Activated CD4-positive, alpha-beta memory T cell treated with anti-CD3 and anti-CD28 coated beads for 36 hours (primary cell): Measurements from ENCODE around the gene JADE2. TPM values are rescaled to one million over a fixed set of nuclear protein-coding genes. Genes with fewer than 3 reads are reported as not detected.
"Not testable (repeated sequence)": the region's sequence is repeated elsewhere in the genome, so short reads cannot be mapped to it uniquely, and the experiment has no call there.

Source experiments
- CTCF ChIA-PET: fragments of 350-600 bp; sonication (Branson Sonifier 250); formaldehyde crosslinking; loops from one replicate; lab custom pipeline; 2021; ENCODE audit warnings: antibody characterized with exemption, inconsistent platforms; lab: Charles Lee
- POLR2A ChIA-PET: fragments of 350-600 bp; sonication (Branson Sonifier 250); formaldehyde crosslinking; loops from one replicate; lab custom pipeline; 2021; ENCODE audit warnings: antibody characterized with exemption; lab: Charles Lee
- DNase-seq: peaks from one replicate; pipeline ENCODE4 v3.0.0-alpha.2; 2020
- H3K27ac Mint-ChIP-seq: one replicate; pipeline ENCODE4 v1.8.0; 2021; ENCODE audit warnings: mixed read lengths
- H3K27me3 Mint-ChIP-seq: one replicate; pipeline ENCODE4 v1.8.0; 2021; ENCODE audit warnings: mixed read lengths
- H3K36me3 Mint-ChIP-seq: one replicate; pipeline ENCODE4 v1.8.0; 2021; ENCODE audit warnings: mixed read lengths
- H3K4me1 Mint-ChIP-seq: one replicate; pipeline ENCODE4 v1.8.0; 2021; ENCODE audit warnings: low read depth, mixed read lengths
- H3K4me3 Mint-ChIP-seq: one replicate; pipeline ENCODE4 v1.8.0; 2021; ENCODE audit warnings: mild to moderate bottlenecking, mixed read lengths
- H3K9me3 Mint-ChIP-seq: one replicate; pipeline ENCODE4 v1.8.0; 2021; ENCODE audit warnings: mixed read lengths
- intact Hi-C: fragments of 100-400 bp; cut with micrococcal nuclease; formaldehyde crosslinking; loops from one replicate; pipeline ENCODE4 v1.15.1; 2023
- total RNA-seq, 2 experiments: library from RNA; stranded (reverse); gene quantifications; one replicate each; pipeline ENCODE4 v1.2.3, GENCODE V29; 2021

Gene JADE2
- total RNA-seq, 2 experiments from 2014 or later = 79.4 to 81.6 TPM

GRCh38 chr5:134554319-134555222 is 29.1 kb downstream of the JADE2 start:
- intact Hi-C loops = loop anchor here (1.0 to 2.0 kb wide), 3 partner anchors 9 to 184 kb away; partner anchors contain the start of gene UBE2B
- Mint-ChIP-seq H3K27me3 (no peaks in the 10 kb centered on the region), H3K4me1 (peaks cover 56% of the 10 kb centered on the region), H3K4me3 (peak overlapping the region; percentile 70), H3K9me3 (no peaks in the 10 kb centered on the region), H3K36me3 (peaks cover 32% of the 10 kb centered on the region), H3K27ac (peak overlapping the region; percentile 99)
- DNase-seq = peak; percentile 75
- CTCF ChIA-PET = interaction anchor here (0.8 to 3.2 kb wide), 11 partner anchors 10 to 414 kb away, joined by 3 to 33 read pairs (median 4); partner anchors contain the start of genes CDKN2AIPNL and PCBD2
- POLR2A ChIA-PET = interaction anchor here (0.7 to 3.1 kb wide), 9 partner anchors 10 to 377 kb away, joined by 3 to 26 read pairs (median 4); partner anchors contain the start of genes JADE2, SEC24A, SKP1 and UBE2B

DNA sequence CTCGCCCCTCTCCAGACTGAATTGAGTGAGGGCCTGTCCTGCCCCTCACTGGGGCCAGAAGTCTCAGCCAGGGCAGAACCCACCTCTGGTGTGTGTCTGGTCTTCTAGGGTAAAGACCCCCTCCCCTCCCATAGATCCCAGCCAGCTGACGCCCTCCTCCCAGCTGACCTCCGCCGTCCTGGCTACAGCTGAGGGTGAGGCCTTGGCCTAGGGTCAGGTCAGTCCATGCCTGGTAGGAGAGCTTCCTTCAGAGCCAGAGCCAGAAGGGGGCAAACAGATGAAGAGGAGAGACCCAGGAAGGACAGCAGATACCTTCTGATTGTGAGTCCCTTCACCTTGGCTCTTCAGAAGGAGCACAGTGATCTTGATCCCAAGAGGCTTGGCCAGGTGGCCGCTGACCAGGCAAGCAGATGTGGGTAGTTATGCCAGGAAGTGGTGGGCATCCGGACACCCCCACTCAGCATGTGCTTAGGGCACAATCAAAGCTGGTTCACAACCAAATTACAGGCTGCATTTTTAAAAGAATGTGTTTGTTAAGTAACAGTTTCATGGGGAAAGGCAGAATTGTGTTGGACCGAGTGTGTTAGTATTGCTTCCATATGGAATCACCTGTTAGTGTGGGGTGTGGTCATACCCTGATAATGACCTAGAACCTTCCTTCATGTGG is 29.9 kb downstream of the JADE2 start:
- DNase-seq = peak; percentile 46
- peaks cover 52% of the 10 kb centered on the region for H3K4me1 Mint-ChIP-seq

GRCh38 chr5:134555890-134556311 is 30.4 kb downstream of the JADE2 start:
- peak; percentile 97 for DNase-seq
- POLR2A ChIA-PET = interaction anchor here (0.6 to 3.1 kb wide), 5 partner anchors 12 to 203 kb away, joined by 3 to 26 read pairs (median 11); partner anchors contain the start of genes DDX46, JADE2 and UBE2B
- no peaks in the 10 kb centered on the region for H3K27me3 Mint-ChIP-seq
- intact Hi-C loops = loop anchor here (1.0 to 2.0 kb wide), 4 partner anchors 15 to 185 kb away; partner anchors contain the start of gene UBE2B
- H3K4me3 Mint-ChIP-seq = peak overlapping the region; percentile 70
- H3K27ac Mint-ChIP-seq = peak overlapping the region; percentile 99
- peaks cover 38% of the 10 kb centered on the region for H3K36me3 Mint-ChIP-seq
- H3K4me1 Mint-ChIP-seq = peaks cover 47% of the 10 kb centered on the region
- H3K9me3 Mint-ChIP-seq = no peaks in the 10 kb centered on the region
- CTCF ChIA-PET = interaction anchor here (0.6 to 3.2 kb wide), 8 partner anchors 12 to 144 kb away, joined by 3 to 33 read pairs (median 6); partner anchors contain the start of gene CDKN2AIPNL

More for the DNA sequence above, 29.9 kb downstream of the JADE2 start:
- intact Hi-C loops = loop anchor here (2.0 kb wide), 2 partner anchors 15 to 185 kb away; partner anchors contain the start of gene UBE2B
- peak overlapping the region; percentile 70 for H3K4me3 Mint-ChIP-seq
- no peaks in the 10 kb centered on the region for H3K9me3 Mint-ChIP-seq
- no peaks in the 10 kb centered on the region for H3K27me3 Mint-ChIP-seq
- peaks cover 36% of the 10 kb centered on the region for H3K36me3 Mint-ChIP-seq
- POLR2A ChIA-PET = interaction anchor here (0.9 to 3.1 kb wide), 7 partner anchors 11 to 378 kb away, joined by 3 to 26 read pairs (median 10); partner anchors contain the start of genes JADE2, SEC24A, SKP1 and UBE2B
- CTCF ChIA-PET = interaction anchor here (0.6 to 3.2 kb wide), 12 partner anchors 11 to 349 kb away, joined by 3 to 33 read pairs (median 6); partner anchors contain the start of genes CDKN2AIPNL and PCBD2
- H3K27ac Mint-ChIP-seq = peak overlapping the region; percentile 99

DNA sequence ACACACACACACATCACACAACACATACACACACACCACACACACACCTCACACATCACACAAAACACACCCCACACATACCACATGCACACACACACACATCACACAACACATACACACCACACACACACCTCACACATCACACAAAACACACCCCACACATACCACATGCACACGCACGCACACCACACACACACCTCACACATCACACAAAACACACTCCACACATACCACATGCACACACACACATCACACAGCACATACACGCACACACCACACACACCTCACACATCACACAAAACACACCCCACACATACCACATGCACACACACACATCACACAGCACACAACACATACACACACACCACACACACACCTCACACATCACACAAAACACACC is 31.1 kb downstream of the JADE2 start:
- intact Hi-C loops = loop anchor here (1.0 kb wide), 2 partner anchors 29 to 31 kb away; no protein-coding TSS in a partner anchor
- peak overlapping the region; percentile 75 for H3K27ac Mint-ChIP-seq
- H3K36me3 Mint-ChIP-seq = peaks cover 41% of the 10 kb centered on the region

DNA sequence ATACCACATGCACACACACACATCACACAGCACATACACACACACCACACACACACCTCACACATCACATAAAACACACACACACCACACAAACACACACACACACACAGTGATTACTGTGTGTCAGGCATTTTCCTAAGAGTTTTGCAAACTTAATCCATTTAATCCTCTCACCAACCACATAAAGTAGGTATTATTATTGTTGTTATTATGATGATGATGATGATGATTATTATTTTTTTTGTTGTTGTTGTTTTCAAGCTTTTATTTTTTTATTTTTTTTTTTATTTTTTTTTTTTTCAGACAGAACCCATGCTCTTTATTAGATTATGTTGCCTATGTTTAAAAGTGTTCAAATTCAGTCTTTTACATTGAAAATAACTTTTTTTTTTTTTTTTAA is 31.5 kb downstream of the JADE2 start:
- Mint-ChIP-seq H3K36me3 (peaks cover 37% of the 10 kb centered on the region), H3K27me3 (no peaks in the 10 kb centered on the region), H3K4me3 (peak overlapping the region; percentile 0), H3K9me3 (no peaks in the 10 kb centered on the region), H3K4me1 (peaks cover 40% of the 10 kb centered on the region), H3K27ac (peak overlapping the region; percentile 75)
- no peak for DNase-seq
- intact Hi-C loops = loop anchor here (1.0 kb wide), 2 partner anchors 30 kb away; no protein-coding TSS in a partner anchor
- ChIA-PET CTCF (interaction anchor here (0.6 kb wide), 1 partner anchor 30 kb away, joined by 3 read pairs; no protein-coding TSS in a partner anchor), POLR2A (no interaction called here)

More for the DNA sequence above, 31.1 kb downstream of the JADE2 start:
- H3K27me3 Mint-ChIP-seq, H3K9me3 Mint-ChIP-seq, DNase-seq: not testable (repeated sequence)
- H3K4me3 Mint-ChIP-seq = peak overlapping the region; percentile 0
- ChIA-PET POLR2A (interaction anchor here (0.6 to 3.1 kb wide), 4 partner anchors 20 to 202 kb away, joined by 3 to 26 read pairs (median 10); partner anchors contain the start of genes DDX46, JADE2 and UBE2B), CTCF (interaction anchor here (0.7 to 3.2 kb wide), 5 partner anchors 12 to 145 kb away, joined by 3 to 33 read pairs (median 6); partner anchors contain the start of gene CDKN2AIPNL)
- peaks cover 44% of the 10 kb centered on the region for H3K4me1 Mint-ChIP-seq

GRCh38 chr5:134559672-134560071 is 34.2 kb downstream of the JADE2 start:
- intact Hi-C loops = no loop called here
- POLR2A ChIA-PET = no interaction called here
- Mint-ChIP-seq H3K4me1 (peaks cover 23% of the 10 kb centered on the region), H3K27ac (peak overlapping the region; percentile 34), H3K36me3 (peaks cover 45% of the 10 kb centered on the region), H3K4me3 (no peak overlapping the region), H3K9me3 (no peaks in the 10 kb centered on the region), H3K27me3 (no peaks in the 10 kb centered on the region)
- DNase-seq = no peak
- CTCF ChIA-PET = interaction anchor here (1.2 to 1.4 kb wide), 3 partner anchors 18 to 36 kb away, joined by 3 to 5 read pairs (median 4); no protein-coding TSS in a partner anchor

DNA sequence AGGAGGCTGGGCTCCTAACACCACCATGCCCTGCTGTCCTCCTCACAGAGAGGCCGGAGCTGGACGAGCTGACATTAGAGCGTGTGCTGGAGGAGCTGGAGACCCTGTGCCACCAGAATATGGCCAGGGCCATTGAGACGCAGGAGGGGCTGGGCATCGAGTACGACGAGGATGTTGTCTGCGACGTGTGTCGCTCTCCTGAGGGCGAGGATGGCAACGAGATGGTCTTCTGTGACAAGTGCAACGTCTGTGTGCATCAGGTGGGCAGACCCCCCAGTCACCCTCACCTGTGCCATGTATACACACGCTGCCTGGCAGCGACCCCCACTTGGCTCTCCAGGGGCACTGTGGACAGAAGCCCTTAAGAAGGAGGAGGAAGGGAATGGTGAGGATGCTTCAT is 35.2 kb downstream of the JADE2 start:
- ChIA-PET CTCF (interaction anchor here (0.6 to 2.6 kb wide), 4 partner anchors 17 to 189 kb away, joined by 3 to 7 read pairs (median 4); partner anchors contain the start of gene UBE2B), POLR2A (no interaction called here)
- DNase-seq = no peak
- Mint-ChIP-seq H3K27me3 (no peaks in the 10 kb centered on the region), H3K4me3 (no peak overlapping the region), H3K27ac (peak overlapping the region; percentile 23), H3K36me3 (peaks cover 44% of the 10 kb centered on the region), H3K4me1 (peaks cover 15% of the 10 kb centered on the region), H3K9me3 (no peaks in the 10 kb centered on the region)
- intact Hi-C loops = no loop called here

DNA sequence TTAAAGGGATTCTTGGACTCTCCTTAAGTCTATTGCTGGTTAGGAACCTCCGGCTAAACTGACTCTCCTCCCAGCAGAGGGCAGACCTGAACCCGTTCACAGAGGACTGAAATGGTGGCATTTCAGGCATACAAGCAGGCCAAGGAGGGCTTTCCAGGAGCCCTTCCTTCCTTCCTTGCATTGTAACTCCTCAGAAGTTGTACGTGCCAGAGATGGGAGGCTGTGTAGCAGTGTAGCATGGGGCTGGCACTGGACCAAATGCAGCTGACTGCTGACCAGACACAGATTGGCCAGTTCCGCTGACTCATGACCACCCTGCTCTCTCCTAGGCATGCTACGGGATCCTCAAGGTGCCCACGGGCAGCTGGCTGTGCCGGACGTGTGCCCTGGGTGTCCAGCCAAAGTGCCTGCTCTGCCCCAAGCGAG is 36.4 kb downstream of the JADE2 start:
- Mint-ChIP-seq H3K9me3 (no peaks in the 10 kb centered on the region), H3K27ac (peak overlapping the region; percentile 55), H3K27me3 (no peaks in the 10 kb centered on the region), H3K4me1 (peaks cover 5% of the 10 kb centered on the region), H3K4me3 (no peak overlapping the region), H3K36me3 (peaks cover 38% of the 10 kb centered on the region)
- POLR2A ChIA-PET = no interaction called here
- no peak for DNase-seq
- intact Hi-C loops = no loop called here
- CTCF ChIA-PET = interaction anchor here (1.0 to 2.6 kb wide), 2 partner anchors 25 to 35 kb away, joined by 3 to 7 read pairs; no protein-coding TSS in a partner anchor

DNA sequence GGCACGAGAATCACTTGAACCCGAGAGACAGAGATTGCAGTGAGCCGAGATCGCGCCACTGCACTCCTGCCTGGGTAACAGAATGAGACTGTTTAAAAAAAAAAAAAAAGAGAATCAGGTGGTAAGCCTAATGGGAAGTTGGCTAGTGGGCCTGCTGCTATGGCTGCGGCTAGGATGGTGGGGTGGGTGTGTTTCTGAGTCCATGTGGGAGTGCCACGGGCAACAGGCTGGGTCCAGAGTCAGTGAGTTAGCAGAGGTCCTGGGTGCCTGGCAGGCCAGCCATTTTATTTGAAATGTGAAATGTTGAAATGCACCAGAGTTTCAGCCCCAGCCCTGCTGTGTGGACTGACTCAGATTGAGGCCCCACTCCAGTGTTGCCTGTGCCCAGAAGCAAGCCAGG is 37.8 kb downstream of the JADE2 start:
- intact Hi-C loops = no loop called here
- Mint-ChIP-seq H3K27ac (peak overlapping the region; percentile 54), H3K9me3 (no peaks in the 10 kb centered on the region), H3K4me3 (no peak overlapping the region), H3K27me3 (no peaks in the 10 kb centered on the region), H3K4me1 (peaks cover 7% of the 10 kb centered on the region), H3K36me3 (peaks cover 39% of the 10 kb centered on the region)
- CTCF ChIA-PET = no interaction called here
- POLR2A ChIA-PET = no interaction called here
- no peak for DNase-seq

GRCh38 chr5:134563962-134564361 is 38.5 kb downstream of the JADE2 start:
- Mint-ChIP-seq H3K9me3 (no peaks in the 10 kb centered on the region), H3K27ac (no peak overlapping the region), H3K36me3 (peaks cover 41% of the 10 kb centered on the region), H3K4me1 (peaks cover 8% of the 10 kb centered on the region), H3K4me3 (no peak overlapping the region), H3K27me3 (no peaks in the 10 kb centered on the region)
- ChIA-PET CTCF (no interaction called here), POLR2A (no interaction called here)
- DNase-seq = no peak
- intact Hi-C loops = no loop called here

GRCh38 chr5:134564396-134564795 is 38.9 kb downstream of the JADE2 start:
- Mint-ChIP-seq H3K9me3 (no peaks in the 10 kb centered on the region), H3K4me1 (peaks cover 10% of the 10 kb centered on the region), H3K27ac (no peak overlapping the region), H3K36me3 (peaks cover 43% of the 10 kb centered on the region), H3K4me3 (no peak overlapping the region), H3K27me3 (no peaks in the 10 kb centered on the region)
- CTCF ChIA-PET = no interaction called here
- intact Hi-C loops = no loop called here
- POLR2A ChIA-PET = no interaction called here
- no peak for DNase-seq
